Heart left ventricle (tissue), 13 donors: ENCODE measurements around the gene PPWD1.

Experiments
- CTCF ChIP-seq, 12 donors: fragments of 200-600 bp; sonication (generic) in 4 of 12; IDR thresholded peaks; one replicate each; pipeline versions ENCODE4 v1.5.0 to v1.8.0; 2018 to 2022; ENCODE audit warnings: antibody characterized with exemption in 12 of 12, mild to moderate bottlenecking in 5 of 12
- POLR2A ChIP-seq, 2 donors: fragments of 450-650 bp; IDR thresholded peaks; one replicate each; pipeline ENCODE4 v1.6.1; 2017; ENCODE audit warnings: antibody characterized with exemption in 2 of 2, mild to moderate bottlenecking in 2 of 2, moderate library complexity in 2 of 2
- donor health status: ischemic (EF 13 %, LVEDD 7.1; RV severe dilation, severe dysfunction).
- donor health status: DM: no; HTN: yes; CAD: no.
- donor health status: DM: no; HTN: no; CAD: no.
- donor health status: ischemic (EF 25% LVEDD 6.9; RV normal size, moderate dysfunction).
- donor health status: ischemic (EF 25% LVEDD 5.7; RV mildly dilated, moderate dysfunction).
- donor health status: ischemic (EF 35%, LVEDD 5.7; RV mildly dilated, moderate dysfunction).
- donor health status: nonischemic (EF 11% LVEDD 7.7; RV severe dilation, severe dysfunction).
- donor health status: DM: yes; HTN: yes; CAD: no.
- donor health status: PGD.
- donor health status: ischemic (EF 29% LVEDD 5.4; RV normal size, mild dysfunction).
- donor health status: nonischemic (EF 23%, LVEDD 6.1; RV moderate dilation, normal function).

GRCh38 chr5:65556181-65556580 is 6.9 kb upstream of the PPWD1 start:
- no peak for TF ChIP-seq POLR2A (IDR thresholded peaks at IDR 0.05)
- TF ChIP-seq CTCF (IDR thresholded peaks at IDR 0.05) = no peak
